ENCODE results near the gene MRPL55.

GRCh38 chr1:228104526-228105269, 4.4 kb downstream of the MRPL55 start:
- no peak for TF ChIP-seq CTCF (IDR thresholded peaks at IDR 0.05)
- TF ChIP-seq POLR2A (IDR thresholded peaks at IDR 0.05): no peak

Measured in thyroid gland (tissue), 4 donors.